Hepatocyte (in vitro differentiated cells): ENCODE results near the gene DNAAF1.

Source experiments
- CTCF ChIP-seq: fragments of 200-600 bp; sonication (generic); IDR thresholded peaks from 2 replicates; pipeline ENCODE4 v1.5.1; 2016; ENCODE audit warnings: antibody characterized with exemption, mild to moderate bottlenecking; ENCODE audit not compliant: poor library complexity
- EZH2 ChIP-seq: fragments of 200-600 bp; sonication (generic); IDR thresholded peaks from 2 replicates; pipeline ENCODE4 v1.6.1; 2016; ENCODE audit warnings: antibody characterized with exemption, mild to moderate bottlenecking, borderline replicate concordance
- EZH2phosphoT487 ChIP-seq: fragments of 200-600 bp; sonication (generic); IDR thresholded peaks from one replicate; pipeline ENCODE4 v1.6.1; 2018; ENCODE audit warnings: antibody characterized with exemption, mild to moderate bottlenecking, low read depth, moderate library complexity; ENCODE audit not compliant: unreplicated experiment, severe bottlenecking

- no peak for TF ChIP-seq CTCF
- TF ChIP-seq EZH2 = no peak
- TF ChIP-seq EZH2phosphoT487 = no peak
These were observed 73.8 kb downstream of the DNAAF1 start for GRCh38 chr16:84218956-84219355.
